IMR-90 (cell line): Measurements from ENCODE around the gene RSBN1L. TPM values are rescaled to one million over a fixed set of nuclear protein-coding genes. Genes with fewer than 3 reads are reported as not detected.

Source experiments
- ATAC-seq: fragments of 200-7000 bp; cut with Tn5 transposase; 2 replicates; pipeline ENCODE4 v1.9.1; 2020; ENCODE audit warnings: low read depth, mild to moderate bottlenecking, moderate library complexity
- BruUV-seq: library from RNA; stranded (reverse); fragments of 400-500 nt; replicated peaks from 2 replicates; lab custom pipeline; 2021; lab: Mats Ljungman, UMichigan
- CTCF ChIA-PET: fragments of 300-600 bp; formaldehyde crosslinking; extraction: SDS; loops from one replicate; lab custom pipeline; 2021; ENCODE audit warnings: antibody characterized with exemption; lab: Yijun Ruan, JAX
- POLR2A ChIA-PET: fragments of 300-600 bp; sonication (Branson Sonifier 250); formaldehyde crosslinking; loops from one replicate; lab custom pipeline; 2022; ENCODE audit warnings: antibody characterized with exemption; ENCODE audit not compliant: unreplicated experiment; lab: Charles Lee
- DNase-seq: peaks from one replicate; pipeline ENCODE4 v3.0.0; 2013
- H2AFZ ChIP-seq: replicated peaks from 2 replicates; pipeline ENCODE3; 2013; ENCODE audit warnings: low read length, mild to moderate bottlenecking; ENCODE audit not compliant: poor library complexity
- H2AK5ac ChIP-seq: 2 replicates; pipeline ENCODE4 v1.6.1; 2013; ENCODE audit warnings: low read depth, low read length, inconsistent platforms
- H2AK9ac ChIP-seq: replicated peaks from 2 replicates; pipeline ENCODE3; 2013; ENCODE audit warnings: mild to moderate bottlenecking, low read depth, low read length, moderate library complexity; ENCODE audit not compliant: poor library complexity
- H2BK120ac ChIP-seq: 2 replicates; pipeline ENCODE4 v1.6.1; 2013; ENCODE audit warnings: low read depth, low read length, inconsistent platforms
- H2BK15ac ChIP-seq: 3 replicates; pipeline ENCODE4 v1.6.1; 2013; ENCODE audit warnings: low read depth, low read length, inconsistent platforms
- H2BK20ac ChIP-seq: 2 replicates; pipeline ENCODE4 v1.6.1; 2013; ENCODE audit warnings: low read depth, mild to moderate bottlenecking, inconsistent platforms, low read length, moderate library complexity
- H2BK5ac ChIP-seq: 2 replicates; pipeline ENCODE4 v1.6.1; 2013; ENCODE audit warnings: mild to moderate bottlenecking, low read depth, low read length, inconsistent platforms; ENCODE audit not compliant: poor library complexity, severe bottlenecking
- H3K14ac ChIP-seq: replicated peaks from 2 replicates; pipeline ENCODE4 v1.6.1; 2013; ENCODE audit warnings: low read depth, low read length, inconsistent platforms
- H3K18ac ChIP-seq: 2 replicates; pipeline ENCODE4 v1.6.1; 2013; ENCODE audit warnings: low read depth, low read length, control low read depth
- H3K23ac ChIP-seq: 2 replicates; pipeline ENCODE4 v1.6.1; 2013; ENCODE audit warnings: low read depth, low read length, inconsistent platforms
- H3K27ac ChIP-seq: 2 replicates; pipeline ENCODE4 v1.5.1; 2013; ENCODE audit warnings: mild to moderate bottlenecking, control low read depth, low read length; ENCODE audit not compliant: insufficient read depth
- H3K27me3 ChIP-seq: 2 replicates; pipeline ENCODE4 v1.6.1; 2013; ENCODE audit warnings: low read length; ENCODE audit not compliant: control insufficient read depth, insufficient read depth
- H3K36me3 ChIP-seq: 2 replicates; pipeline ENCODE4 v1.6.1; 2013; ENCODE audit warnings: low read length, mixed read lengths; ENCODE audit not compliant: control insufficient read depth, insufficient read depth
- H3K4ac ChIP-seq: 2 replicates; pipeline ENCODE4 v1.6.1; 2013; ENCODE audit warnings: low read depth, low read length, inconsistent platforms
- H3K4me1 ChIP-seq: 2 replicates; pipeline ENCODE4 v1.6.1; 2013; ENCODE audit warnings: low read length, mixed read lengths; ENCODE audit not compliant: control insufficient read depth, insufficient read depth
- H3K4me2 ChIP-seq: 2 replicates; pipeline ENCODE4 v1.6.1; 2013; ENCODE audit warnings: low read depth, mild to moderate bottlenecking, control low read depth, low read length, moderate library complexity
- H3K4me3 ChIP-seq: 2 replicates; pipeline ENCODE4 v1.5.1; 2013; ENCODE audit warnings: low read depth, mild to moderate bottlenecking, control low read depth, low read length, moderate library complexity; ENCODE audit not compliant: insufficient read depth
- H3K56ac ChIP-seq: 2 replicates; pipeline ENCODE4 v1.6.1; 2013; ENCODE audit warnings: low read length, inconsistent platforms; ENCODE audit not compliant: insufficient read depth; ENCODE audit errors: extremely low read depth
- H3K79me1 ChIP-seq, 2 experiments: 2 replicates each; pipeline ENCODE4 v1.6.1; 2013; ENCODE audit warnings: low read length in 2 of 2, inconsistent platforms in 1 of 2, low read depth in 1 of 2
- H3K9ac ChIP-seq: 2 replicates; pipeline ENCODE4 v1.6.1; 2013; ENCODE audit warnings: low read depth, low read length, control low read depth
- H3K9me1 ChIP-seq: 2 replicates; pipeline ENCODE4 v1.6.1; 2013; ENCODE audit warnings: low read length, inconsistent platforms; ENCODE audit not compliant: insufficient read depth
- H3K9me3 ChIP-seq: 2 replicates; pipeline ENCODE4 v1.6.1; 2013; ENCODE audit warnings: low read length; ENCODE audit not compliant: control insufficient read depth, insufficient read depth
- H4K20me1 ChIP-seq: 2 replicates; pipeline ENCODE4 v1.6.1; 2013; ENCODE audit warnings: low read length, inconsistent platforms; ENCODE audit not compliant: insufficient read depth
- H4K5ac ChIP-seq: 2 replicates; pipeline ENCODE4 v1.6.1; 2013; ENCODE audit warnings: mild to moderate bottlenecking, low read depth, low read length, control low read depth
- H4K8ac ChIP-seq, 2 experiments: 2 replicates each; pipeline ENCODE4 v1.6.1; 2013; ENCODE audit warnings: low read depth in 2 of 2, low read length in 2 of 2, control low read depth in 1 of 2, inconsistent platforms in 1 of 2
- H4K91ac ChIP-seq: 2 replicates; pipeline ENCODE4 v1.6.1; 2013; ENCODE audit warnings: low read depth, low read length, inconsistent platforms; ENCODE audit not compliant: insufficient read depth
- CEBPB ChIP-seq: IDR thresholded peaks from 2 replicates; pipeline ENCODE4 v1.6.1; 2012; ENCODE audit warnings: low read depth, low read length, improper control_type of control experiment
- ELK1 ChIP-seq: fragments of 150-350 bp; IDR thresholded peaks from 2 replicates; pipeline ENCODE4 v1.6.1; 2016; ENCODE audit warnings: low read depth, mild to moderate bottlenecking, low read length, moderate library complexity, borderline replicate concordance
- dilution Hi-C: fragments of 300-500 bp; cut with HindIII; formaldehyde crosslinking; loops from one replicate; pipeline ENCODE4 v1.14.3; 2018; ENCODE audit warnings: low sequenced_read_pairs; ENCODE audit not compliant: unreplicated experiment
- in situ Hi-C: fragments of 300-500 bp; cut with MboI; formaldehyde crosslinking; loops from 3 replicates; pipeline ENCODE4 v1.14.3; 2019; ENCODE audit warnings: low sequenced_read_pairs, inconsistent platforms, mixed read lengths
- intact Hi-C: fragments of 100-400 bp; cut with micrococcal nuclease; formaldehyde crosslinking; loops from 2 replicates; pipeline ENCODE4 v1.10.0; 2022
- polyA plus RNA-seq, 3 experiments: library from polyadenylated mRNA; depleted of rRNA; stranded (reverse); fragments of >200 nt; gene quantifications; 2 replicates each; pipeline ENCODE4 v1.2.3, GENCODE V29; 2012; ENCODE audit warnings: low replicate concordance in 1 of 3
- total RNA-seq: library from RNA; depleted of rRNA; stranded (reverse); fragments of >200 nt; gene quantifications from 2 replicates; pipeline ENCODE4 v1.2.3, GENCODE V29; 2012

Gene RSBN1L
- total and polyA plus RNA-seq, 2 of the 4 experiments (the other 2 are of a cell fraction), result 7.8 to 14.7 TPM

- H3K18ac ChIP-seq, result peak overlapping the region; percentile 83; the same call in 1 of the 2 replicates
- no peak overlapping the region for H3K9ac ChIP-seq
- CTCF ChIA-PET, result interaction anchor here (1.2 to 1.5 kb wide), 3 partner anchors 8 to 13 kb away, joined by 3 to 5 read pairs (median 4); no protein-coding TSS in a partner anchor
- intact Hi-C loops (no loop called here), dilution Hi-C loops (no loop called here), in situ Hi-C loops (loop anchor here (25.0 kb wide), 1 partner anchor 273 kb away; no protein-coding TSS in a partner anchor)
- peak overlapping the region; percentile 67; the same call in 1 of the 2 replicates for H4K5ac ChIP-seq
- H3K9me1 ChIP-seq, result peaks cover 2% of the 10 kb centered on the region; the same call in 1 of the 2 replicates
- ATAC-seq, result no peak; the same call in 1 of the 2 replicates
- H3K4me1 ChIP-seq, result peaks cover 8% of the 10 kb centered on the region
- TF ChIP-seq CEBPB, result peak; percentile 75
- TF ChIP-seq ELK1, result no peak
- peaks cover 8% of the 10 kb centered on the region; the same call in 1 of the 2 replicates for H3K36me3 ChIP-seq
- 0 out of 2 replicates have a peak overlapping the region, but pooled peaks have one; percentile 58 for H3K14ac ChIP-seq
- H2AK9ac ChIP-seq, result no peak overlapping the region
- peak overlapping the region; percentile 77 for H2BK5ac ChIP-seq
- no peak overlapping the region for H3K4me3 ChIP-seq
- no peak overlapping the region for H3K56ac ChIP-seq
- H4K8ac ChIP-seq, result no peak overlapping the region
- POLR2A ChIA-PET, result no interaction called here
- no peak overlapping the region for H2AFZ ChIP-seq
- H3K27ac ChIP-seq, result no peak overlapping the region; the same call in 1 of the 2 replicates
- H3K23ac ChIP-seq, result peak overlapping the region; percentile 49; the same call in 1 of the 2 replicates
- no TSS peak for BruUV-seq
- no peaks in the 10 kb centered on the region for H4K20me1 ChIP-seq
- no peak overlapping the region for H4K91ac ChIP-seq
- no peak overlapping the region for H2BK120ac ChIP-seq
- H2BK20ac ChIP-seq, result peak overlapping the region; percentile 44; the same call in 1 of the 2 replicates
- H2AK5ac ChIP-seq, result no peak overlapping the region; the same call in 1 of the 2 replicates
- peaks cover 2 to 16% of the 10 kb centered on the region in 2 experiments; a peak in 3 of 4 replicates for H3K79me1 ChIP-seq
- peak overlapping the region; percentile 63; the same call in 1 of the 2 replicates for H3K4me2 ChIP-seq
- H3K9me3 ChIP-seq, result no peaks in the 10 kb centered on the region
- no peak overlapping the region; the same call in 1 of the 2 replicates for H3K4ac ChIP-seq
- DNase-seq, result no peak
- H2BK15ac ChIP-seq, result no peak overlapping the region
- no peaks in the 10 kb centered on the region for H3K27me3 ChIP-seq
Measured at GRCh38 chr7:77664715-77665114, 31.5 kb upstream of the RSBN1L start.
